ENCODE data around the gene KIF9.

DNA sequence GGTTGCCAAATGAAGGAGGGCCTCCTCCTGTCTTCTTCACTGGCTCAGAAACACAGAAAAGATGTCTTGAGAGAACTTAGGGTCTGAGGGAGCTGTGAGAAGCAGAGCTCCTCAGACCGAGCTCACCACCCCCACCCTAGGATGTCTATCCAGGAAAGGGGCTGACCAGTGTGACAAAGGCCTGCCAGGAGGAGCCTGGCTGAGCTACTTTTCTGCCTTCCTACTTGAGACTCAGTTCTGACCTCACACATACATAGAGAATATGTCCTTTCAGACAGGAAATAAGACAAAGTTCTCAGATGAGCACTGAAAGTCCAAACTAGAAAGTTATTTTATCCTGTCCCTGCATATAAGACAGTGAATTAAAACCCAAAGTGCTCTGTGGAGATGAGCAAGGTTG is 54.5 kb downstream of the KIF9 start:
- TF ChIP-seq, protein P1, sequence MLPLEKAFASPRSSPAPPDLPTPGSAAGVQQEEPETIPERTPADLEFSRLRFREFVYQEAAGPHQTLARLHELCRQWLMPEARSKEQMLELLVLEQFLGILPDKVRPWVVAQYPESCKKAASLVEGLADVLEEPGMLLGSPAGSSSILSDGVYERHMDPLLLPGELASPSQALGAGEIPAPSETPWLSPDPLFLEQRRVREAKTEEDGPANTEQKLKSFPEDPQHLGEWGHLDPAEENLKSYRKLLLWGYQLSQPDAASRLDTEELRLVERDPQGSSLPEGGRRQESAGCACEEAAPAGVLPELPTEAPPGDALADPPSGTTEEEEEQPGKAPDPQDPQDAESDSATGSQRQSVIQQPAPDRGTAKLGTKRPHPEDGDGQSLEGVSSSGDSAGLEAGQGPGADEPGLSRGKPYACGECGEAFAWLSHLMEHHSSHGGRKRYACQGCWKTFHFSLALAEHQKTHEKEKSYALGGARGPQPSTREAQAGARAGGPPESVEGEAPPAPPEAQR (CRISPR knock-in tag; IDR thresholded peaks at IDR 0.05), result no peak
- TF ChIP-seq CREB1 (CRISPR knock-in tag; IDR thresholded peaks at IDR 0.05) (no peak), TEAD4 (CRISPR knock-in tag; IDR thresholded peaks at IDR 0.05) (no peak), ELF4 (CRISPR knock-in tag; IDR thresholded peaks at IDR 0.05; ENCODE audit: low read depth) (no peak), ZNF317 (CRISPR knock-in tag; IDR thresholded peaks at IDR 0.05; ENCODE audit: borderline replicate concordance, low read depth) (no peak), NR2C2 (CRISPR knock-in tag; IDR thresholded peaks at IDR 0.05) (no peak)
- TF ChIP-seq, protein P2, sequence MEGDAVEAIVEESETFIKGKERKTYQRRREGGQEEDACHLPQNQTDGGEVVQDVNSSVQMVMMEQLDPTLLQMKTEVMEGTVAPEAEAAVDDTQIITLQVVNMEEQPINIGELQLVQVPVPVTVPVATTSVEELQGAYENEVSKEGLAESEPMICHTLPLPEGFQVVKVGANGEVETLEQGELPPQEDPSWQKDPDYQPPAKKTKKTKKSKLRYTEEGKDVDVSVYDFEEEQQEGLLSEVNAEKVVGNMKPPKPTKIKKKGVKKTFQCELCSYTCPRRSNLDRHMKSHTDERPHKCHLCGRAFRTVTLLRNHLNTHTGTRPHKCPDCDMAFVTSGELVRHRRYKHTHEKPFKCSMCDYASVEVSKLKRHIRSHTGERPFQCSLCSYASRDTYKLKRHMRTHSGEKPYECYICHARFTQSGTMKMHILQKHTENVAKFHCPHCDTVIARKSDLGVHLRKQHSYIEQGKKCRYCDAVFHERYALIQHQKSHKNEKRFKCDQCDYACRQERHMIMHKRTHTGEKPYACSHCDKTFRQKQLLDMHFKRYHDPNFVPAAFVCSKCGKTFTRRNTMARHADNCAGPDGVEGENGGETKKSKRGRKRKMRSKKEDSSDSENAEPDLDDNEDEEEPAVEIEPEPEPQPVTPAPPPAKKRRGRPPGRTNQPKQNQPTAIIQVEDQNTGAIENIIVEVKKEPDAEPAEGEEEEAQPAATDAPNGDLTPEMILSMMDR (IDR thresholded peaks at IDR 0.05), result no peak
- TF ChIP-seq, protein P3, sequence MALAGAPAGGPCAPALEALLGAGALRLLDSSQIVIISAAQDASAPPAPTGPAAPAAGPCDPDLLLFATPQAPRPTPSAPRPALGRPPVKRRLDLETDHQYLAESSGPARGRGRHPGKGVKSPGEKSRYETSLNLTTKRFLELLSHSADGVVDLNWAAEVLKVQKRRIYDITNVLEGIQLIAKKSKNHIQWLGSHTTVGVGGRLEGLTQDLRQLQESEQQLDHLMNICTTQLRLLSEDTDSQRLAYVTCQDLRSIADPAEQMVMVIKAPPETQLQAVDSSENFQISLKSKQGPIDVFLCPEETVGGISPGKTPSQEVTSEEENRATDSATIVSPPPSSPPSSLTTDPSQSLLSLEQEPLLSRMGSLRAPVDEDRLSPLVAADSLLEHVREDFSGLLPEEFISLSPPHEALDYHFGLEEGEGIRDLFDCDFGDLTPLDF (CRISPR knock-in tag; IDR thresholded peaks at IDR 0.05), result no peak
- TF ChIP-seq, protein P4, sequence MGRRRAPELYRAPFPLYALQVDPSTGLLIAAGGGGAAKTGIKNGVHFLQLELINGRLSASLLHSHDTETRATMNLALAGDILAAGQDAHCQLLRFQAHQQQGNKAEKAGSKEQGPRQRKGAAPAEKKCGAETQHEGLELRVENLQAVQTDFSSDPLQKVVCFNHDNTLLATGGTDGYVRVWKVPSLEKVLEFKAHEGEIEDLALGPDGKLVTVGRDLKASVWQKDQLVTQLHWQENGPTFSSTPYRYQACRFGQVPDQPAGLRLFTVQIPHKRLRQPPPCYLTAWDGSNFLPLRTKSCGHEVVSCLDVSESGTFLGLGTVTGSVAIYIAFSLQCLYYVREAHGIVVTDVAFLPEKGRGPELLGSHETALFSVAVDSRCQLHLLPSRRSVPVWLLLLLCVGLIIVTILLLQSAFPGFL (CRISPR knock-in tag; IDR thresholded peaks at IDR 0.05; ENCODE audit: borderline replicate concordance), result no peak
